AG04449 (cell line): ENCODE results near the gene NAV2.

Experiments used
- CTCF ChIA-PET: fragments of 350-600 bp; formaldehyde crosslinking; extraction: SDS; loops from one replicate; lab custom pipeline; 2021; ENCODE audit warnings: antibody characterized with exemption; lab: Yijun Ruan, JAX
- POLR2A ChIA-PET: fragments of 400-600, 350-600 bp; formaldehyde crosslinking; extraction: SDS; loops from one replicate; lab custom pipeline; 2020; ENCODE audit warnings: antibody characterized with exemption, inconsistent platforms; lab: Yijun Ruan, JAX
- DNase-seq: peaks from one replicate; pipeline ENCODE4 v3.0.0-alpha.2; 2010; ENCODE audit warnings: low read depth, low spot score
- H3K4me3 ChIP-seq: 2 replicates; pipeline ENCODE4 v1.5.1; 2011; ENCODE audit warnings: low read depth, mild to moderate bottlenecking, control low read depth, low read length
- CTCF ChIP-seq: IDR thresholded peaks from one replicate; pipeline ENCODE4 v1.5.1; 2011; ENCODE audit warnings: mild to moderate bottlenecking, moderate library complexity, low read length, control low read depth, inconsistent platforms; ENCODE audit not compliant: insufficient read depth; ENCODE audit errors: missing control alignments

NAV2 gene

GRCh38 chr11:20109731-20110445 is 397.3 kb downstream of the NAV2 start:
- TF ChIP-seq CTCF, result no peak
- CTCF ChIA-PET, result interaction anchor here (0.7 to 10.8 kb wide), 21 partner anchors 9 to 205 kb away, joined by 3 to 135 read pairs (median 4); no protein-coding TSS in a partner anchor

DNA sequence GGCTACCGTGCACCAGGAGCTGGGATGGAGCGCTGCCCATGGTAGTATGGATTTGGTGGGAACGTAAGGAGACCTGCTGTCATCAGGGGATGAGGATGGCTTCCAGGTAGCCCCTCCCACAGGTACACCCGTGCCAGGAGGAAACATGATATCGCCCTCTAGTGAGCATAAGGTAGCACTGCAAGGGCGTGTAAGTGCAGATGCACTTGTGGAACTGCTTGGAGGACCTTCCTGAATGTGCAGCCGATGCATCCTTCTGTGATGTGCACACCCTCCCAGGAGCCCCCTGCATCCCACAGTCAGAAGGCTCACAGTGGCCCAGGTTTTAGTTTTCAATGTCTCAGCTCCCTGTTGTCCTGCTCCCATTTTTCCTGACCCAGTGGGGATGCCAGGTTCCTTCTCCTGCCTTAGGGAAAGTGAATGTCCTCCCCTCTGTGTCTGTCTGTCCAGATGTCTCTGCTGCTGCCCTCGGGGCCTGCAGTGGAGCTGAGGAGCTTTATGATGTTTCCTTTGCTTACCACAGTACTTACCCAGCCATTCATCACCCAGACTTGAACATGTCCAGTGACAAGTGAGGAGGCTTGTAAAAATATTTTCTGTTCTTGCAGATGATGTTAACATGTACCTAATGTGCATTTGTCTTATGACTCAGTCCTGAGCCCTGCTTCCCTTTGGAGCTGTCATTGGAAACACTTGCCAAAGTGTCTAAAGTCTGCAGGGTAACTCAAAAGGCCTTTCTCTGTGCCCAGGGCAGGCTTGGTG is 398.5 kb downstream of the NAV2 start:
- POLR2A ChIA-PET, result interaction anchor here (0.5 to 2.7 kb wide), 5 partner anchors 13 to 737 kb away, joined by 3 to 28 read pairs (median 5); no protein-coding TSS in a partner anchor
- peak; percentile 85 for TF ChIP-seq CTCF
- DNase-seq, result peak; percentile 83
- no peak overlapping the region for H3K4me3 ChIP-seq
- CTCF ChIA-PET, result interaction anchor here (0.7 to 10.8 kb wide), 42 partner anchors 11 to 206 kb away, joined by 3 to 135 read pairs (median 4); no protein-coding TSS in a partner anchor

More at GRCh38 chr11:20109731-20110445, 397.3 kb downstream of the NAV2 start:
- POLR2A ChIA-PET, result interaction anchor here (0.6 kb wide), 1 partner anchor 281 kb away, joined by 3 read pairs; no protein-coding TSS in a partner anchor
- no peak for DNase-seq
- no peak overlapping the region for H3K4me3 ChIP-seq

DNA sequence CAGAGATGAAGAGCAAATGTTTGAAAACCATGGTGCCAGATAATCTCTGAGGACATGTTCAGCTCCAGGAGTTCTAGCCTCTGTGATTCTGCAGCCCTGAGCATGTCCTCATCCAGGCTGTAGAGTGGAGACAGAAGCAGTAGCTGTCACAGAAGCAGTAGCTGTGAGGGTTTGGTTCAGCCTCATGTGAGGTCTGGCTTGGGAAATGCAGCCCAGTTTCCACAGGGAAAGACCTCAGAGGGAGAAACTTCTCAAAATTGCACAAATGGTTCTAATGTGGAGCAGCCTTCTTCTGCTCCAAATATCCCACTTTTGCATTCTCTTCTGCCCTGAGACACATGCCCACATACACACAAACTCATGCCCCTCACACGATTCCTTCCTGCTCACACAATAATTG is 399.2 kb downstream of the NAV2 start:
- no peak for TF ChIP-seq CTCF
- POLR2A ChIA-PET, result interaction anchor here (0.5 to 2.7 kb wide), 9 partner anchors 10 to 738 kb away, joined by 3 to 28 read pairs (median 4); no protein-coding TSS in a partner anchor
- CTCF ChIA-PET, result interaction anchor here (0.7 to 10.8 kb wide), 35 partner anchors 11 to 207 kb away, joined by 3 to 135 read pairs (median 5); no protein-coding TSS in a partner anchor
- DNase-seq, result no peak
- H3K4me3 ChIP-seq, result no peak overlapping the region

GRCh38 chr11:20112291-20113148 is 399.9 kb downstream of the NAV2 start:
- POLR2A ChIA-PET, result interaction anchor here (0.9 to 2.7 kb wide), 8 partner anchors 9 to 326 kb away, joined by 3 to 28 read pairs (median 4); no protein-coding TSS in a partner anchor
- no peak overlapping the region for H3K4me3 ChIP-seq
- CTCF ChIA-PET, result interaction anchor here (1.3 to 10.8 kb wide), 16 partner anchors 13 to 208 kb away, joined by 4 to 135 read pairs (median 12); no protein-coding TSS in a partner anchor
- no peak for TF ChIP-seq CTCF
- DNase-seq, result peak; percentile 88

GRCh38 chr11:20113149-20113438 is 400.5 kb downstream of the NAV2 start:
- ChIA-PET CTCF (interaction anchor here (2.4 to 10.8 kb wide), 8 partner anchors 12 to 208 kb away, joined by 6 to 135 read pairs (median 44); no protein-coding TSS in a partner anchor), POLR2A (interaction anchor here (1.0 to 2.7 kb wide), 4 partner anchors 15 to 194 kb away, joined by 3 to 28 read pairs (median 4); no protein-coding TSS in a partner anchor)
- DNase-seq, result no peak
- no peak for TF ChIP-seq CTCF
- H3K4me3 ChIP-seq, result no peak overlapping the region
